Stimulated activated CD4-positive, alpha-beta T cell treated with anti-CD3 and anti-CD28 coated beads, Interleukin-1b, Interleukin-23, amount 100 ng/mL, for 48 hours (primary cell): Measurements from ENCODE around the gene CXCL1.

ENCODE experiments used
- DNase-seq: peaks from one replicate; pipeline ENCODE4 v3.0.0-alpha.2; 2020

CXCL1 gene

GRCh38 chr4:73869130-73870055 is at the start of gene CXCL1:
TSS of gene CXCL1 (plus strand) at chr4:73869393. CDS start at chr4:73869471, 78 bp downstream.
- DNase-seq, result no peak

DNA sequence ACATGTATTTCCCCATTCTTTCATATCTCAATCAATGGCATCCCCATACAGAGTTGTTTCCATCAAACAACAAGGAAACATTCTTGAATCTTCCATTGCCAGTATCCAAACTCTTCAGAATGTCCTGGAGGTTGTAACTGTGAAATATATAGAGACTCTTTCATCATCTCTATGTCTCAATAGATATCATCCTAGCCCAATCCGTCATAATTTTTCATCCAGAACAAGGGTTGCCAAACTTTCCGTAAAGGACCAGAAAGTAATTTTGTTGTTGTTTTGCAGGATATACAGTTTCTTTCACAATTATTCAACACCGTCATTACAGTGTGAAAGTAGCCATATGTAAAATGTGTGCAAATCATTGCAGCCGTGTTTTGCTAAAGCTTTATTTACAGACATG is 47.9 kb upstream of the CXCL1 start:
- no peak for DNase-seq

DNA sequence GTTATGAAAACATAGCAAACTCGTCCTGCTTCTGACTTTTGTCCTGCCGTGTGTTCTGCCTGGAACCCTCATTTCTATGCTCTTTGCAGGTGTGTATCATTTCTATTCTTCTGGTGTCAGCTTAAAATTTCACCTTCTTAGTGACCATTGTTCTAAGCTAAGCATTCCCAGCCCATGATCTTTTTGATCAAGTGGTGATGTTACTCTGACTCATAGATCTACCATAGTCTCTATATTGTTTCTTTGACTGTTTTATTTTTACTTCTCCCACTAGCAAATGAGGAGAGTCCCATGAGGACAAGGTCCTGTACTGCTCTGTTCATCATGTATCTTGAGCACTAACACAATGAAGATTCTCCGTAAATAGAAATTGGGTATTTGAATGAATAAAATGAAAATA is 46.8 kb upstream of the CXCL1 start:
- DNase-seq, result no peak

- no peak for DNase-seq
Measured at GRCh38 chr4:73822812-73823504, 46.2 kb upstream of the CXCL1 start.

DNA sequence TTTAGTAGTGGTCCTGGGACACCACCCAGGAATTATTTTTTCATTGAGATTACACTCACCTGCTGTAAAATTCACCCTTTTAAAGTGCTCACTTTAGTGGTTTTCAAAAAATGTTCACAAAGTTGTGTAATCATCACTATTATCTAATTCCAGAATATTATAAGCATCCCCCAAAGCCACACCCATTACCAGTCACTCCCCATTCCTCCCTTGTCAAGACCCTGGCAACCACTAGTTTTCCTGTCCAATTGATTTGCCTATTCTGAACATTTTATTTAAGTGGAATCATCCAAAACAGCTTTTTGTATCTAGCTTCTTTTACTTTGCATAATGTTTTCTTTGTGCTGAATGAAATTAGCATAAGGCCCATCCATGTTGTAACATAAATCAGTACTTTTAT is 45.4 kb upstream of the CXCL1 start:
- no peak for DNase-seq

- no peak for DNase-seq
Measured at GRCh38 chr4:73828956-73829355, 40.2 kb upstream of the CXCL1 start.

DNA sequence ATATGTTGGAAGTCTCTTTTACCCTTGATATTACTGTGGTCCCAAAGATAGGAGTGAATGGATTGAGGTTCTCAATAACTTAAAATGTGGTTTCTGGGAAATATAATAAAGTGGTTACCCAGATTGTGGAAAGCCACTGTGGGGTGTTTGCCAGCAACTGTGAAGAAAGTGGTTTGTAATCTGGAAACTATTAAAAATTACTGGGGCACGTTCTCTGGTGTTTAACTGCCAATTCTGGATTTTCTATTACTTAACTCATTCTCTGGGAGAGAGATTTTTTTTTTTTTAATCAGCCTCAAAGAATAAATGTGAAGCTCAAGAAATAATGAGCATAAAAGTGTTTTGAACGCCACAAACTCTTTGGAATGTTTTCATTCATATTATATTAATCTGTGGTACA is 37.6 kb upstream of the CXCL1 start:
- no peak for DNase-seq

DNA sequence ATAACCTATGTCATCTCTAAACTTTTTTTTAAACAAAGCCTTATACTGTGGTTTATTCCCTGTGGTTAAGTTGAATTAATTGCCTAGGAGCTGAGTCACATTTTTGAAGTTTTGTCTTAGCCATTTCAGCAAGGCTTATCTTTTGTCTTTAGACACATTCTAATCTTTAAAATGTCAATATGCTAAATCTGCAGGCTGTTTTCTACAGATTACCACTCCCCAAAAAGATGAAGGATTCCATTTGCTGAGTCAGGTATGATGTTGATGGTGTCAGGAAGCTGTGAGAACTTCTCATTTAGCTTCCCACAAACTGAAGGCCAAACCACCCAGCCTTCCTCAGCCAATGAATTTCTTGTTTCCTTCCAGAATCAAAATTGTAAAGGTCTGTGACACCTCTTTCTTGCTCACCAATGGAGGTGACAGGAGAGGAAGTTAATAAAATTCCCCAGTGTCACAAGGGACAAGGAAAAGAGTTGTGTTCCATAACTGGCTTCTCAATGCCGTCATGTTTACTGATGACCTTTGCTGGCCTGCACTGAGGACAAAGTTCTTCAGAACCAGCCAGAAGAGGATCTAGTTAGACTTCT is 36.4 kb upstream of the CXCL1 start:
- no peak for DNase-seq

GRCh38 chr4:73836373-73837279 is 32.6 kb upstream of the CXCL1 start, which contains the start of gene CXCL6:
TSS of gene CXCL6 (plus strand) at chr4:73836678. CDS start at chr4:73836751, 73 bp downstream.
- no peak for DNase-seq

DNA sequence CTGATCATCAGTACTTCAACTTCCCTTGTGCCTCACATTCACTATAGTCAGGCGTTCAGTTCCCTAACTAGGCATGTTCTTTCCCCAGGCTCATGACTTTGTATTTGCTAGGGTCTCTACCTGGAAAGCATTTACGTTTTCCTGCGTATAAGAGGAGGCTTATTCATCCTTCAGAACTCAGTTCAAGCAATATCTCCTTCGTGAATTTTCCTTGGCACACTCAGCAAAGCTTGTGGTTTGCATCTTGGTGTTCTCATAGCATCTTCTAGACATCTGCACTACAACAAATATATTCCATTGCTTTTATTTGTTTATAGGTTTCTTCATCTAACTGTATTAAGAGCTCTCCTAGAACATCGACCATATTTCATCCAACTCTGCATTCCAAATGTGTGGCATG is 30.1 kb upstream of the CXCL1 start:
- no peak for DNase-seq

- no peak for DNase-seq
Measured at GRCh38 chr4:73839715-73840114, 29.5 kb upstream of the CXCL1 start.

GRCh38 chr4:73841243-73841925 is 27.8 kb upstream of the CXCL1 start:
- DNase-seq, result no peak

GRCh38 chr4:73842696-73843095 is 26.5 kb upstream of the CXCL1 start:
- DNase-seq, result no peak

DNA sequence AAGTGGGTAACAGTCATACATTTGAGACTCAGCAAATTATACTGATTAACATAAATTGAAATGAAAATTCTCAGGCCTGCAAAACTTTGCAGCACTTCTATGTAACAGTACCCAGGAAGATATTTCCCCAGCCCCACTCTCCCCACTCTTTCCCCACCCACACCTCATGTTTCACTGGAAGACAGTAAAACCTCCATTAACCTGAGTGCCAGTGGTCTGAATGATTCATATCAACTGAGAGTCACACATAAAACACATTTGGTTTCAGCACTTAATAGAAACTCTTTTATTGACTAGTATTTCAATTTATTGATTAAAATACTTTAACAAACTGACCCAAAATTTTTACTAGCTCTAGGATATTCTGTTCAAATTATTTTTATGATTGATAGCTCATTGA is 25.8 kb upstream of the CXCL1 start:
- DNase-seq, result no peak

DNA sequence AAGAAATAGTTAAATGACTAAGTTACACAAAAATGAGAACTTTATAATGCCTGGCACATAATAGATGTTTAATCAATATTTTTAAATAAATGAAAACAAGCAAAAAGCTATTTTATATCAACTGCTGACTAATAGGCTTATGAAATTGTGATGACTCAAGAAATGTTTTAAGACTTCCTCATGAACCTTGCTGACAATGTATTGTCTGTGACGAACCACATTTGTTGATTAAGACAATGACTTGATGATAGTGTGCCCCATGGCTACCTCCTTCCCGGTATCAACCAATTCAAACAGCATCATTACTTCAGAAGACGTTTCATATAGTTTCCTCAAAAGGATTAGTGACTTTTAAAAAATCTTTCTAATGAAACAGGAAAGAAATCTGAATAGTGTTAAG is 24.8 kb upstream of the CXCL1 start:
- DNase-seq, result no peak

DNA sequence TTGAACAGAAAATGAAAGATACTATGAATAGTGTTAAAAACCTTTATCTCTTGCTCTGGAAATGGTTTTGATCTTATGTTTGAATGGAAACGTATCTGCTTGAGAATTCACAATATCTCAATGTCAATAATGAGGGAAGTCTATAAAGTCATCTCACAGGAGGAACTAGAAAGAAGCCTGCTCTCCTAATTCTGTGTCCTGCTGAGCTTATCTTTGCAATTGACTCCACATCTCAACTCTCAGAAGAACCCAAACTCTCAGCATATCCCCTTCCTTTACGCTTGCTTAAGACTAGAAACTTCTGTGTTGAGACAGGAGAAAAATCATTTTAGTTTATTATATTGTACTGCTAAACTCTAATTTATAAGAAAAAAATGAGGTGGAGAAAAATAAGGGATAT is 24.4 kb upstream of the CXCL1 start:
- no peak for DNase-seq

DNA sequence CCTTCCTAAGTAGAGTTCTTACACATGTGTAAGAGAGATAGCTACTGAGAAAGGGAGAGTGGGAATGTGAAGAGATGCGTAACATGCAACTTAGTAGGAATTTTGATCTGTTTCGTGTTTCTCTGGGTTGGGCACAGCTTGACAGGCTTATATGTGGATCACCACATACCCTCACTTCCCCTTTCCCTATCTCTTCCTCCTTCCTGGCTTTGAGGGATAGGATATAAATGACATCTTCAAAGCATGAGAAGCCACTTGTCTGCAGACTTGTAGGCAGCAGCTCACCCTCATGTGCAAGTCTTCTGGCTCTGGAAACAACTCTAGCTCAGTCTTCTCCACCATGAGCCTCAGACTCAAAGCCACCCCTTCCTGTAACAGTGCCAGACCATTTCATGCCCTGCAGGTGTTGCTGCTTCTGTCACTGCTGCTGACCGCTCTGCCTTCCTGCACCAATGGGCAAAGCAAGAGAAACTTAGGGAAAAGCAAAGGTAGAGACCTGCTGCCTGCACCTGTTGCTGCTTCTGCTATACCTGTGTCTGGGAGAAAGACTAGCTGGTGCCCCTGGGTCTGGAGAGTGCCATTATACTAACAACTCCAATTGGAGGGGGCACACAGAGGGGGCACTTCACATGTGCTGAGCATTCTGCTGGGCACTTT is 21.5 kb upstream of the CXCL1 start:
- no peak for DNase-seq

DNA sequence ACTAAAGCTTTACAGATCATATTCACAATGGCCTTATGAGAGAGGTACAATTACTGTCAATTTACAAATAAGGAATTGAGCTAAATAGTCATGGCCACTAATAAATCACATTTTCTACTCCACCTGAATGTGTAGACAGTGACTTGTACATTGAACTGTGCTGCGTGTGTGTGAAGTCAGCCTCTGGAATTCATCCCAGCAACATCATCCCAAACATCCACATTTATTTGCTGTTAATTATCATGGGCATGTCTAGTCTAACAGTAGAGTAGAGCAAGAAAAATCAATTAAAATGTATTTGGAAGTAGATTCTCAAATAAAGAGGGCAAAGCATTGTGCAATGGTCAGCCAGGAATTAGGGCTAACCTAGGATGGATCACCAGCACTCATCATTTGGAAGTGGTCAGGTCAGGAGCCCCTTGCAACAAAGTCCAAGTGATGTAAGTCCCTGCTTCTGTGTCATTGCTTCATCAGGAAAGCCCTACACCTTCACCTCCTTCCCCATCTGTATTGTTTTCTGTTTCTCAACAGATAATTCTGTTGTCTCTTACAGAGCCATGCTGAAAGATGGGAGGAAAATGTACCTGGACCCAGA is 20.9 kb upstream of the CXCL1 start:
- no peak for DNase-seq

GRCh38 chr4:73850261-73850970 is 18.8 kb upstream of the CXCL1 start:
- DNase-seq, result no peak

- no peak for DNase-seq
Measured at GRCh38 chr4:73851293-73851692, 17.9 kb upstream of the CXCL1 start.
